T1000 (cell line): ENCODE measurements around the gene PCID2.
"Not testable (repeated sequence)": the region's sequence is repeated elsewhere in the genome, so short reads cannot be mapped to it uniquely, and the experiment has no call there.

Experiments used
- DNase-seq: peaks from one replicate; lab custom pipeline; 2025; ENCODE audit warnings: mixed read lengths; lab: John Stamatoyannopoulos, UW

Gene PCID2

GRCh38 chr13:113208421-113209335 lies at the start of gene PCID2:
Gene PCID2, minus strand, starts transcription at chr13:113208669. Its CDS starts 35 bp downstream, at chr13:113208634.
- DNase-seq: peak; percentile 94

DNA sequence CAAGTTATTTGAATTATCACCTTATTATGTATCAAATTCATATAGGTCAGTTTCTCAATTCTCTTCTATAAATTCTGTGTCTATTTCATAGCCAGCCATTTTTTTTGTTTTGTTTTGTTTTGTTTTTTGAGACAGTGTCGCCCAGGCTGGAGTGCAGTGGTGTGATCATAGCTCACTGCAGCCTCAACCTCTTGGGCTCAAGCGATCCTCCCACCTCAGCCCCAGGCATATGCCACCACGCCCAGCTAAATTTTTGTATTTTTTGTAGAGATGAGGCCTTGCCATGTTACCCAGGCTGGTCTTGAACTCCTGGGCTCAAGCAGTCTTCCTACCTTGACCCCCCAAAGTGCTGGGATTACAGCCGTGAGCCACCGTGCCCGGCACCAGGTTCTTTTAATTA lies 49.4 kb upstream of the PCID2 start:
- DNase-seq: not testable (repeated sequence)

DNA sequence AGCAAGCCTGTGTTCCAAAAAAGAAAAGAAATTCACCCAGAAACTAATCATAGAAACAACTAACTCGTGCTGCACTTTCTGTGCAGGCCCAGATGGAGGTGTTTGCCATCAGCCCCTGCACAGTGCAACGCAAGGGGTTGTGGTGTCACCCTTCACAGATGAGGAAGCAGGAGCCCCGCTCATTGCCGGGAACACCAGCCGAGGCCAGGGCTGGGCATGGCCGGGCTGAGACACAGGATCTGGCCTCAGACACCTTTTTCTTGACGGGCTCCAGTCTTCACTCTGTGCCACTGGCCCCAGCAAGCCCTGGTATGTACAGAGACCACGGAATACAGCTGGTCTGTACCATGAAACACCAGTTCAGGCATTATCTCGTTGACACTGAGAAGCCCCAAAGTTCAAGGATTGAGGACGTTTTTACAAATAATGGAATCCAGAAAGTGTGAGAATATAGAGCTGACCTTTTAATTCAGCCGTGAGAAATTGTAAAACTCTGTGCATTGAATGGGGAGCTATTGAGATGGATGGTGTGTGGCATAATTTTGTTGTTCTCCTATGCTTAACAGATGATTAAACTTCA lies 44.1 kb upstream of the PCID2 start:
- DNase-seq: no peak

DNA sequence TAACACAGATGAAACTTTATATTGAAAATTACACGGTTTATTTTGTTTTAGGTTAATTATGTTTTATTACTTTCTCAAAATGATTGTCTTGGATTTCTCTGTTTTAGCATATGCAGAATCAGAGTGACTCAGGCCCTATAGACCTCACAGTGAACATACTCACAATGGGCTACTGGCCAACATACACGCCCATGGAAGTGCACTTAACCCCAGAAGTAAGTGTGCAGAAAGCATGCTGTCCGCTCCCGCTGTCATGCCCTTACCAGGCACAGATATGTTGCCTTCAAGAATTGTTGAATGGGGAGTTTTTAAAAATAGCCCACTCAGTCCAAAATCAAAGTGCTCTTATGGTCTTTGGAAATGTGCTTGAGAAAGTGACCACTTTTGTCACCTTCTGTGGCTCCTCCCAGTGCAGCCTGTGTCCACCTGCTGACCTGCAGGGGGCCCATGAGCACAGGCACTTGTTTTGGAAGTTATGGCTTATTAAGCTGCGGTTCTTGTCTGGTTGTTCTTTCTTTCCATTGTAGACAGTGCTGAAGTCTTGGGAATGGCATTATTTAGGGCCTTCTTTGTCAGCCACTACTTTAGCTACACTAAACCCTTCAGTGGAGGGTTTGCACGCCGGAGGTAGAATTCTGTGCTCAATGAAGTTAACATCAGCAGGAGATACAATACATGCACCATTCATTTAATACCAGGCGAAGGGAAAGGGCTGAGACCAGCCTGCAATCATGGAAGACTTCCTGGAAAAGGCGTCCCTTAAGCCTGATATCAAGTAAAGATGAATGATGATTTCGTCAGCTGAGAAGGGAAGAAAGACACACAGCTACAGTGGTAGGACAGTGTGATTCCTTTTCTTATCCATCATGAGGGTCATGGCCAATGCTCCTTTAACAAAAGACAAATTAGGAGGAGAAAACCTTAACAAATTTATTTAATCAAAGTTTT lies 37.7 kb upstream of the PCID2 start:
- no peak for DNase-seq

DNA sequence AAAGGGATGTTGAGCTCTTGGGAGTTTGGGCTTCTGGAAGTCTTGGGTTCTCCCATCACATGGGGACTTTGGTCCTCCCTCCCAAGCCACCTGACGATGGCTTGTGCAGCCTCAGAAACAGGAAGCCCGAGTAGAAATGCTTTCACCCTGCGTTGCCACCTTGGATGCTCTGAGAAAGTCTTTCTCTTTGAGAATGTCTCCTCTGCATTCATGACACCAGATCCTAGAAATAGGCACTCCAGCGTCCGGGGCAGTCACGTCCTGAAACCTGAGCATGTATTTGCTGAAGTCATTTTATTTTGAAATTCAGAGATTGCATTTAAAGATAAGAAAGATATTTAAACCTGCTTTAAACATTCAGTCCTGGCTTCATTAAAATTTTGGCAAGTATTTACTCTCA lies 35.4 kb upstream of the PCID2 start:
- DNase-seq: no peak

DNA sequence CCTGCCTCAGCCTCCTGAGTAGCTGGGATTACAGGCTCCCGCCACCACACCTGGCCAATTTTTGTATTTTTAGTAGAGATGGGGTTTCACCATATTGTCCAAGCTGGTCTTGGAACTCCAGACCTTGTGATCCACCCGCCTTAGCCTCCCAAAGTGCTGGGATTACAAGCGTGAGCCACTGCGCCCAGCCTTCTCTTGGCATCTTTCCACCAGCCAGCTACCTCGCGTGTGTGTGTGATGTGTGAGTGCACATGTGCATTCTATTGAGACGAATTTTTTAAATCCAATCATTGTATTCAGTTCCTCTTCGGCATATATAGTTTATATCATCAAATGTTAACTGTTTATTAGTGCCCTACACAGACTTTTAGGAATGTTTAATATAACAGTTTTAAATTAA lies 33.2 kb upstream of the PCID2 start:
- not testable (repeated sequence) for DNase-seq

- DNase-seq: no peak
These were observed 31.5 kb upstream of the PCID2 start for GRCh38 chr13:113239986-113240385.

DNA sequence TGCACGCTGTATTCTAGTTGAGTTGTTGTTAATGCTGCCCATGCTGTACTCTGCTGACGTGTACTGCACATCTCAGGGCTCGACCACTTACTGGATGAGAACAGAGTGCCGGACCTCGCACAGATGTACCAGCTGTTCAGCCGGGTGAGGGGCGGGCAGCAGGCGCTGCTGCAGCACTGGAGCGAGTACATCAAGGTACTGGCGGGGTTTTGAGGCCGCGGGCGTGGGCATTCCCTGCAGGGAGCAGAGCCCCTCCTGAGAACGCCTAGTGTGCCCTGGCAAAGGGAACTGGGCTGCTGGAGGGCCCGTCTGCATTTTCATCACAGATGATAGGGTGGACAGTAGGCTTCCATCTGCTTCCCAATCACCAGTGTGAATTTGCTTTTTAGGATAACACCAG lies 30.9 kb upstream of the PCID2 start:
- no peak for DNase-seq

DNA sequence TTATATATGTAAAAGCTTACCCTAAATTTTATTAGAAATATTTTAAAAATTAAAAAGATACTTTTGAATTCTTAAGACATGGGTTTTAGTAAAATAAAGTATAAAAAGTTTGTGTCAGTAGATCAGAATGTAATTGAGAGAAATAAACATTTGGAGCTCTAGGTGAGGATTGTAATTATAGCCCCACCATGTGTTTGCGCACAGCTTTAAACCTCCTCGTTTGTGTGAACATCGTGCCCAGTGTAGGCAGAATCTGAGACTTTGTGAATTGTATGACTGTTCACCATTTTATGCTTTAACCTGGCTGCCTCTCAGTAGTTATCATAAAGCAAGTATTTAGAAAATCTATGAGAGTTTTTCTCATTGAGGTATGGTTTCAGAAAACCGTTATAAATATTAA lies 30.1 kb upstream of the PCID2 start:
- no peak for DNase-seq

DNA sequence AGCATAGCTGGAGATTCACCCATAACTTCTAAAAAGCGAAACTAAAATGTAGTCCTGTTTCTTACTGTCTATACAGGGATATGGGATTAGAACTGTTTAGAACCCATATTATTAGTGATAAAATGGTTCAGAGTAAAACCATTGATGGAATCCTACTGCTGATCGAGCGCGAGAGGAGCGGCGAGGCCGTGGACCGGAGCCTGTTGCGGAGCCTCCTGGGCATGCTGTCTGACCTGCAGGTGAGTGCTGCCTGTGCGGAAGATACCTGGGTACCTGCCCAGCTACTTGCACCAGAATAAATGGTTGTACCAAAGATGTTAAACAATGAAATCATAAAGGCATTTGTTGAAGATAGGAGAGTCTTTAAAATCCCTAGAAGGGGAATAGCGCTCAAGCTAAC lies 24.6 kb upstream of the PCID2 start:
- DNase-seq: no peak

DNA sequence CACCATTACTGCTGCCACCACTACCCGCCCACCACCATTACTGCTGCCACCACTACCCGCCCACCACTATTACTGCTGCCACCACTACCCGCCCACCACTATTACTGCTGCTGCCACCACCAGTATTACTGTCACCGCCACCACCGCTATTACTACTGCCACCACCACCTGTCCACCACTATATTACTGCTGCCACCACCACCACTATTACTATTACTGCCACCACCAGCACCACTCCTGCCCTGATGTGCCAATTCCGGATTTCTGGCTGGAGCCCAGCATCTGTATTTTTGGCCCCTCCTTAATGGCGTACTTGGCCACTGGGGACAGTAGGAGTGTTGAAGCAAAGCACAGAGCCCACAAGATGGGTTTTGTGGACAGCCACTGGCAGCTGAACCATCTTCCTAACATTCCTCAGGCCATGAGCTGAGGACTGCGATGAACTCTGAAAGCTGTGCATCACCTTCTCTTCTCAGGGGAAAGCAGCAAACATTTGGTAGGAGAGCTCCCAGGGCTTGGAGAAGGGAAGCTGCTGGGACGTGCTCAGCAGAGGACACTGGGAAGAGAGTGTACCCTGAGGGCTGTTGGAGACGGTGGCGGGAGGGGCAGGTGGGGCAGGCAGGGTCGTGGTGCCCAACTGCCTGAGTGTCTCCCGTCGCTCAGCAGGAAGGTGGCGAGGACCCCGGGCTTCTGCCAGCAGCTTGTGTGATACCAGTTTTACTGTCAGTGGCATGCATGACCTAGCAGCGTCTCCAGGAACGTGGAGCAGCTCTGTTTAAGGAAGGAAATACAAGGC lies 23.9 kb upstream of the PCID2 start:
- DNase-seq: no peak

- no peak for DNase-seq
These were observed 23.1 kb upstream of the PCID2 start for GRCh38 chr13:113231306-113232207.

DNA sequence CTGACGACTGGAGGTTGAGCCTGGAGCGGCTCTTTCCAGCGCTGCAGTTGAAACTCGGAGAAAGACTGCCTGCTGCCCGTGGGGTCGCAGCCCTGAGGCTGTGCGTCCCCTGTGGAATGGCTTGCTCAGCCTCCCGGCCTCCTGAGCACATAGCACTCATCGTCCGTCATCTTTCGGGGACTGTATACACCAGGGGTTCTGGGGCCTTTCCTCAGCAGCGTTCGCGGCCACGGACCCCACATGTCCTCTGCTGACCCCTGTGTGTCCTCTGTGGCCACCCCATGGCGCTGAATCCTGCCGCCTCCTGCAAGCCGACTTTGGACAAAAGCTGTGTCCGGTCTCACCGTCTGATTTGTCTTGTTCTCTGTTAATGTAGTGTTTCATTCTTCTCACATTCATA lies 21.3 kb upstream of the PCID2 start:
- no peak for DNase-seq

GRCh38 chr13:113229161-113229560 lies 20.7 kb upstream of the PCID2 start:
- DNase-seq: no peak

DNA sequence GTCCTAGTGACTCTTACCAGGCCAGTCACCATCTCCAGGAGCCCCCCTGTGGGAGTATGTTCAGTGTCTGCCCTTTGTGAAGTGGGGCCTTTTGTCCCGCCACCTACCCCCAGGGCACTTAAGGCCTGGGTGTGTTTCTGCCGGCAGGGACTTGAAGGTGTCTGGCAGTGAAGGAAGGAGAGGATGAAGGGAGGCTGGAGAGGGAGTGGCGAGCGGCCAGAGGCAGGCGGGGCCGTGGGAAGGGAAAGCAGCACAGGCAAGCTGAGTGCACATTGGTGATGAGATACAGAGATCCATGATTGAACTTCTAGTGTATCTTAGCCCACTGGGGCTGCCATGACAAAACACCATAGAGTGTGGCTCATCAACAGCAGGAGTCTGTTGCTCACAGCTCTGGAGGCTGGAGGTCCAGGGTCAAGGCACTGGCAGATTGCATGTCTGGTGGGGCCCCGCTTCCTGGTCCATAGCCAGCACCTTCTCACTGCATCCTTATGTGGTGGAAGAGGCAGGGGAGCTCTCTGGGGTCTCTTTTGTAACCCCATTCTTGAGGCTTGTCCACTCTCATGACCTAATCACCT lies 18.5 kb upstream of the PCID2 start:
- DNase-seq: no peak

DNA sequence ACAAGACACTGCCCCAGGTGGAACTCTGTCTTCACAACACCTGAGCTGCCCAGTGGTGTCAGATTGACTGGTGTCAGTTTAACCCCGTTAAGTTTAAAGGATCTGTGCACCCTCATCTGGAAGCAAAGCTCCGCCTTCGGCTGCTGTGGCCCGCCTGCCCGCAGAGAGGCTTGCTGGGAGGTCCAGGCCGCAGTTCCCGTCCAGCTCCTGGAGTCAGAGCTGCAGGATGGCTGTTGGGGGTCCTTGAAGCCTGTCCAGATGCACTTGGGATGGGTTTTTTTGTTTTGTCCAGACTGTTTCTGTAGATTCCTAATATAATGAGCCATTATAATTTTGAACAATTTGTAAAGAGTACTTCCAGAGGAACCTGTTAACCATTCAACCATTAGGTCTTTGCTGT lies 17.0 kb upstream of the PCID2 start:
- no peak for DNase-seq

- no peak for DNase-seq
These were observed 16.0 kb upstream of the PCID2 start for GRCh38 chr13:113224486-113224885.

- no peak for DNase-seq
These were observed 14.6 kb upstream of the PCID2 start for GRCh38 chr13:113223070-113223469.

DNA sequence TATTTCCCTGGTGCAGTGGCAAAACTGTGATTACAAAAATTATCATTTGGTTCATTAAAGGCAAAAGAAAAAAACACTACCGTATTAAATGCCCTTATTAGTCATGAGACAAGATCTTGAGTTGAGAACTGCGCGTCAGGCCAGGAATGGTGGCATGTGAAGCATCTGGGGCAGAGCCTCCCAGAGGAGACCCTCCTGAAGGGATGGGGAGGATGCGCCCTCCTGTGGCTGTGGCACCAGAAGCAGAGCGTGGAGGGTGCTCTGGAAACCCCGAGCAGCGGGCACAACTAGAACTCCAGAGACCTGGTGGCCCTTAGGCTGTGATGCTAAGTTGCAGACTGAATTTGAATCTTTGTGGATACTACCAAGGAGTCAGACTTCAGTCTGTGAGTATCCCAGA lies 12.4 kb upstream of the PCID2 start:
- DNase-seq: no peak

DNA sequence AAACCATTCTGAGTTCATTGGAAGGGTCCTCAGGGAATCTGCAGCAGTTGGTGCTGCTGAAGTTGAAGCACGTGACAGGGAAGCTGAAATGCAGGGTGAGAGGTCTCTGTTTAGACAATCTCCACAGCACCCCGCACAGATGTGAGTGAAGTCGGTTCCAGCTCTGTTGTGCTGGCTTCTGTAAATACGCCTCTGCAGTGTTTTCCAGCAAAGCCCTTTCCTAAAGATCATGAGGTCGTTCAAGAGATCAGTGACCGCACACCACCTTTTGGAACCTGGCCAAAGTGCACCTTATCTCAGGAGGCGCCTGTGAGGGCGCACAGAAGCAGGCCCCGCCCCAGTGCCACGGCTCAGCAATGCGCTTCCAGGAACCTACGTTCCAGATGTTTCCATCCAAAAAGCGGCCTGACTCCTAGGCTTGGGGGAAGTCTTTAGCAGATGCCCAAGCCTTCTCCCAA lies 11.7 kb upstream of the PCID2 start:
- DNase-seq: no peak
